Measurements from ENCODE around the gene RP2. TPM values are rescaled to one million over a fixed set of nuclear protein-coding genes. Genes with fewer than 3 reads are reported as not detected.

RP2 gene
- total RNA-seq, result 1 to 10 TPM; 5.0 to 5.5 TPM

DNA sequence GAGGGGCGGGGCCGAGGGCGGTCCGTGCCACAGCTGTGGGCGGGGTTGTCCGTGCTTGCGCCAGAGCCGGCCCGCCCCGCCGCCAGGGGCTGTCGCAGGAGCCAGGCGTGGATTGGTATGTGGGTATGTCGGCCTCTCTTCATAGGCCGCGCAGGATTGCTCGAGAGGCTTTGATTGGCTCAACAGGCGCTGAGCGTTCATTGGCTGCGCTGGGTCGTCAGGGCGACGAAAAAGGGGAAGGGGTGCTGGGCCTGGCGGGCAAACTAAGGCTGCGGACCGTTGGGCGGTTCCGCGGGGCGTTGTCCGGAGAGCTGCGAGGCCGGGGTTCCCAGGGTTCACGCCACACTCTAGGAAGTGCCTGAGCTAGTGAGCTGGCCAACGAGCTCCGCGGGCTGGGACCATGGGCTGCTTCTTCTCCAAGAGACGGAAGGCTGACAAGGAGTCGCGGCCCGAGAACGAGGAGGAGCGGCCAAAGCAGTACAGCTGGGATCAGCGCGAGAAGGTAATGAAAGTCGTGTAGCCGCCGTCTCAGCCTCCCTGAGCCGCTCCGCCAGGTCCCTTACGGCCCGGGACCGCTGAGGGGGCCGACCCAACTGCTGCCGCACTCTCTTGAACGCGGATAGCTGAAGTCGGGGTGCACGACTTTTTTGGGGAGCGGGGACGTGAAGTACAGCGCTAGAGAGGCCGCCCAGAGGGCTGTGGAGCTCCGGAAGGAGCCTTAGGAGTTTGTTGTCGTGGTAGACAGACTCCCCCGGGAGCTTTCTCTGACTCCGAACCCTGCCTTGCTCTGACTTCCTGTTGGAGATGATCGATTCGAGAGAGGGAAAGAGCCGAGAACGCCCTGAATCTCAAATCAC, at the start of gene RP2:
Gene RP2 (plus strand): TSS at position 343 of the 857 bp plus-strand sequence. CDS start 58 bp downstream, at position 401.
- Mint-ChIP-seq H3K27ac (peak within 1 kb of the TSS; percentile 92), H3K36me3 (no peaks in the 10 kb centered on the region), H3K27me3 (no peaks in the 10 kb centered on the region), H3K4me3 (peak within 1 kb of the TSS; percentile 97), H3K4me1 (ENCODE audit: low read depth) (peaks cover 15% of the 10 kb centered on the region), H3K9me3 (no peaks in the 10 kb centered on the region)
- ChIA-PET CTCF (interaction anchor here (0.5 to 1.0 kb wide), 3 partner anchors 121 to 1563 kb away, joined by 3 read pairs; no protein-coding TSS in a partner anchor), POLR2A (interaction anchor here (1.4 kb wide), 1 partner anchor 79 kb away, joined by 4 read pairs; no protein-coding TSS in a partner anchor)
- DNase-seq, result peak; percentile 90
- intact Hi-C loops (cut with micrococcal nuclease), result loop anchor here (2.0 to 5.0 kb wide), 3 partner anchors 78 to 308 kb away; partner anchors contain the start of genes NDUFB11, RBM10 and SLC9A7

DNA sequence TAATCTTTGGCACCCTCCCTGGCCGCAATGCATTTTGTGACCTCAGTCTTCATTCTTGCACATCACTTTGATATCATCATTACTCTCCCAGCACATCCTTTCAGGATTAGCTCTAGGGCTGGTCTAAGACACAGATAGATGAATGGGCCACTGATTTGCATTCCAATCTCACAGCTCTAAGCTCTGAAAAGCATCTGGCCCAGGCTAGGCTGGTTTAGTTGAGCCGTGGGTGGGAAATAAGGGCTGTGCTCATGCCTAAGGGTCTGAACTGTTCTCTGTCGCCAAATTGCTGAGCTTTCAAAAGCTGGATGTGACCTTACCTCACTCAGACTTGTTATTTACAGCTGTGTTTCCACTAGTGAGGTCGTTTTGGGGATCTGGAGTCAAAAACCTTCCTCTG, 47.9 kb upstream of the RP2 start:
- ChIA-PET CTCF (no interaction called here), POLR2A (no interaction called here)
- no peak for DNase-seq
- no peaks in the 10 kb centered on the region for H3K27me3 Mint-ChIP-seq
- no peak overlapping the region for H3K27ac Mint-ChIP-seq
- intact Hi-C loops (cut with micrococcal nuclease), result no loop called here
- no peaks in the 10 kb centered on the region for H3K9me3 Mint-ChIP-seq
- no peaks in the 10 kb centered on the region for H3K36me3 Mint-ChIP-seq
- peaks cover 19% of the 10 kb centered on the region for H3K4me1 Mint-ChIP-seq (ENCODE audit: low read depth)
- no peak overlapping the region for H3K4me3 Mint-ChIP-seq

DNA sequence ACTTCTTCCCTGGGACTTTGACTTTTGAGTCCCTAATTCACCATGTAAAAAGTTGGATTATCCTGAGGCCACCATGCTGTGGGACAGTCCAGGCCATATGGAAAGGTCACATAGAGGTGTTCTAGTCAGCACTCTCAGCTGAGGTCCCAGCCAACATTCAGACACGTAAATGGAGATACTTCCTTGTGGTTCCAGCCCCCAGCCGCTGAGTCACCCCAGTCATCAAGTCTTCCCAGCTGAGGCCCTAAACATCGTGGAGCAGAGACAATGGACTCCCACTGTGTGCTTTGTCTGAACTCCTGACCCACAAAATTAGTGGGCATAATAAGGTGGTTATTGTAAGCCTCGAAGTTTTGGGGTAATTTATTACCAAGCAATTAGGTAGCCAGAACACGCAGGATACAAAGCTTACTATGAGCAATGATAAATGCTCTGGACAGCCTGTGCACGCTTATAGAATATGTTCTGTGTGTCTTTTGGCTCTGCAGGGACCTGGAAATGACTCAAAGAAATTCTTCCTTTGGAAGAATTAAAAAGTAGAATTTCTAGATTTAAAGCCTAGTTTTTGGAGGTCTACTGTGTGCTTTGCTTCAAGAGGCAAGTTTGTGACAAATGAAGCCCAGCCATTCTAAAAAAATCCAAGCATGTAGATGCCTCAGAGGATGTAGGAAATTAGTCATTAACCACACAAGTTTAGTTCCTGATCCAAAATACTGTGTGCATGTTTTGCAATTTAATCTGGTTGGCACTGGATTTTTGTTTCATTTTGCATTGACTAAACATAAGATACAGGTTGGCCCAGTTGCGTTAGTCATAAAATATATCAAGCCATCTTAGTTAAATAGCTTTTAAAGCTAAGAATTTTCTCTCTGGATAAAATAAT, 44.7 kb upstream of the RP2 start:
- ChIA-PET CTCF (interaction anchor here (1.0 to 2.3 kb wide), 2 partner anchors 32 to 33 kb away, joined by 4 to 6 read pairs; partner anchors contain the start of gene SLC9A7), POLR2A (no interaction called here)
- no peaks in the 10 kb centered on the region for H3K27me3 Mint-ChIP-seq
- H3K4me1 Mint-ChIP-seq (ENCODE audit: low read depth), result peaks cover 19% of the 10 kb centered on the region
- no peaks in the 10 kb centered on the region for H3K36me3 Mint-ChIP-seq
- peak; percentile 35 for DNase-seq
- no peak overlapping the region for H3K27ac Mint-ChIP-seq
- H3K9me3 Mint-ChIP-seq, result no peaks in the 10 kb centered on the region
- H3K4me3 Mint-ChIP-seq, result no peak overlapping the region
- intact Hi-C loops (cut with micrococcal nuclease), result loop anchor here (1.0 to 10.0 kb wide), 3 partner anchors 33 to 220 kb away; partner anchors contain the start of genes CHST7 and SLC9A7

DNA sequence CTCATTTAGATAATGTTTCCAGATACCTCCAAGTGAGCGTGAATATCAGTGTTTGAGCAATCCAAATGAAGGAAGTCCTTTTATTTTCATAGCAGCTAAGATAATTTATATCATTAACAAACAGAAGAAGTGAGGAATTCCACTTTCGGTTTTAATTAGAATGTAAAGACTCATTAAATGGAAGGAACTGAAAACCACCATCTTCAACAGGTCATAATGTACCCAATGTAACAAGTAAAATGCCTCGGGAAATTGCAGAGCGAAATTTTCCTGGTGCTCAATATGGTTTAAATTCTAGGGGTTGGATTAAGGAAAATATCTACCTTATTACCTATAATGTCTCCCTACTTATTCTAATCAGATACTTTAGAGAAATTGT, 44.0 kb upstream of the RP2 start:
- Mint-ChIP-seq H3K4me1 (ENCODE audit: low read depth) (peaks cover 19% of the 10 kb centered on the region), H3K27ac (no peak overlapping the region), H3K36me3 (no peaks in the 10 kb centered on the region), H3K27me3 (no peaks in the 10 kb centered on the region), H3K4me3 (no peak overlapping the region), H3K9me3 (no peaks in the 10 kb centered on the region)
- DNase-seq, result no peak
- intact Hi-C loops (cut with micrococcal nuclease), result loop anchor here (1.0 to 10.0 kb wide), 3 partner anchors 33 to 220 kb away; partner anchors contain the start of genes CHST7 and SLC9A7
- ChIA-PET CTCF (interaction anchor here (1.0 to 2.3 kb wide), 2 partner anchors 32 to 34 kb away, joined by 4 to 6 read pairs; partner anchors contain the start of gene SLC9A7), POLR2A (no interaction called here)

DNA sequence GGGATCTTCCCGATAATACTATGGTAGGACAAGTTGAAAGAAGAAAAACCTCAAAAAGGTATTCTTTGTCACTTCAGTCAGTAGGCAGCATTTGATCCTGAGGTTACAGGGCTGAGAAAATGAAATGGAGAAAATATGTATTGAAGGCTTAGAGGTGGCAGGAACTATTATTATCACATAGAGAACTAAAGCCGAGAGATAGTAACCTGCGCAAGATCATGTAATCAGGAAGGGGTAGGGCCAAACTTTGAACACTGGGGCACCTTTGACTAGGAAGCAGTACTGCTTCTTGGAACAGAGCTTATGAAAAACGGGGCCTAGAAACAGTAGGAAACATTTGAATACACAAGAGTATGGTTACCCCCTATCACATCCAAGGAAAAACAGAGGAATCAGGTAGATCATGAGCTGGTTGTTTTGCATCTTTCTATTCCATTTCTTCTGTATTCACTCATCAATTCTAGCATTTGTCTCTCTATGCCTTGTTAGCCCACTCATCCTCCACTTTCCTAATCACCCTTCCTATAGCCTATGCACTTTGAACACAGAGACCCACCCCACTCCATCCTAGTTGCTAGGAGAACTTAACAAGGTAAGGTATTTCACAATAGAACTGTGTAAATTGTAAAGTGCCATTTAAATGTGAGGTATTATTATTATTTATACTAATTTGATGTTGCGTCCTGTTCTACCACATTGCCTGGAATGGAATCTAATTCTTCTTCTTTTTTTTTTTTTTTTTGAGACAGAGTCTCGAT, 43.3 kb upstream of the RP2 start:
- intact Hi-C loops (cut with micrococcal nuclease), result loop anchor here (5.0 to 10.0 kb wide), 2 partner anchors 79 to 221 kb away; partner anchors contain the start of gene CHST7
- Mint-ChIP-seq H3K4me1 (ENCODE audit: low read depth) (peaks cover 19% of the 10 kb centered on the region), H3K27ac (no peak overlapping the region), H3K36me3 (no peaks in the 10 kb centered on the region), H3K9me3 (no peaks in the 10 kb centered on the region), H3K4me3 (no peak overlapping the region), H3K27me3 (no peaks in the 10 kb centered on the region)
- CTCF ChIA-PET, result no interaction called here
- no peak for DNase-seq
- POLR2A ChIA-PET, result no interaction called here

DNA sequence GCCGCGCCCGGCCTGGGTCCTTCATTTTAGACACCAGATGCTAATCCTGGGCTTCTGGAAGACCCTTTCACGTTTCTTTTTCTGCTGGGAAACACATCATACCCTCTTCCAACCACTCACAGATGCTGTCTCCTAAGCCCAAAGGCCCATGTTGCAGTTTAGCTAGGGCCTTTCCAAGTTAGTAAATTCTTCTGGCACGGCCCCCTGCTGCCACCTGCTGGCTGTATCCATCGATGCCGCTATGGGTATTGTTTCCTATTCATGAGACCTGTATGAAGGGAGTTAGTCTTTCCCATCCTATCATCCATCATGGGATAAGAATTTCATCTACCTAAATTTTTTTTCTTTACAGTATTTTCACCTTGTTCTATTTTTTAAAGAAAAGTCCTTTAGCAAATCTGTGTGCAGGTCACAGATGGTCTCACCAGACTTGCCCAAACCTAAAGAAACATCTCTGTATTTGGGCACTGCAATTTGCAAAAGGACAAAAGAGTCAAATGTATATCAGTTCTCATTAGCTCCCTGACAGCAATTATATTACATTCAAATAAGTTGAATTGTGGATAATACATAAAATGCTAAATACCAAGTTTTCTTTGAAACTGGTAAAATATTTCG, 40.2 kb upstream of the RP2 start:
- CTCF ChIA-PET, result interaction anchor here (0.6 to 4.6 kb wide), 16 partner anchors 12 to 388 kb away, joined by 3 to 32 read pairs (median 4); partner anchors contain the start of gene SLC9A7
- Mint-ChIP-seq H3K4me1 (ENCODE audit: low read depth) (peaks cover 19% of the 10 kb centered on the region), H3K9me3 (no peaks in the 10 kb centered on the region), H3K4me3 (no peak overlapping the region), H3K27me3 (no peaks in the 10 kb centered on the region), H3K27ac (no peak overlapping the region), H3K36me3 (no peaks in the 10 kb centered on the region)
- intact Hi-C loops (cut with micrococcal nuclease), result loop anchor here (1.0 to 10.0 kb wide), 2 partner anchors 37 to 82 kb away; partner anchors contain the start of gene SLC9A7
- DNase-seq, result peak; percentile 84
- POLR2A ChIA-PET, result no interaction called here

DNA sequence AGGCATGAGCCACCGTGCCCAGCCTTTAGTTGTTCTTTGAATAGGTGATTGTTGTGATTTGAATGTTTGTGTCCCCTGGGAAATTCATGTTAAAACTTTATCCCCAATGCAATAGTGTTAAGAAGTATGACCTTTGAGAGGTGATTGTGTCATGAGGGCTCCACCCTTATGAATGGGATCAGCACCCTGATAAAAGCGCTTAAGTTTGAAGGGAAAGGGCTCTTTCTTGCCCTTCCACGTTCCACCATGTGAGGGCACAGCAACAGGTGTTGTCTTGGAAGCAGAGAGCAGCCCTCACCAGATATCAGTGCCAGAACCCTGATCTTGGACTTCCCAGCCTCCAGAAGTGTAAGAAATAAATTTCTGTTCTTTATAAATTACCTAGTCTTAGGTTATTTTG, 33.7 kb upstream of the RP2 start:
- H3K27ac Mint-ChIP-seq, result no peak overlapping the region
- H3K9me3 Mint-ChIP-seq, result no peaks in the 10 kb centered on the region
- CTCF ChIA-PET, result no interaction called here
- no peaks in the 10 kb centered on the region for H3K27me3 Mint-ChIP-seq
- intact Hi-C loops (cut with micrococcal nuclease), result no loop called here
- H3K36me3 Mint-ChIP-seq, result no peaks in the 10 kb centered on the region
- no peak for DNase-seq
- POLR2A ChIA-PET, result no interaction called here
- no peaks in the 10 kb centered on the region for H3K4me1 Mint-ChIP-seq (ENCODE audit: low read depth)
- no peak overlapping the region for H3K4me3 Mint-ChIP-seq

DNA sequence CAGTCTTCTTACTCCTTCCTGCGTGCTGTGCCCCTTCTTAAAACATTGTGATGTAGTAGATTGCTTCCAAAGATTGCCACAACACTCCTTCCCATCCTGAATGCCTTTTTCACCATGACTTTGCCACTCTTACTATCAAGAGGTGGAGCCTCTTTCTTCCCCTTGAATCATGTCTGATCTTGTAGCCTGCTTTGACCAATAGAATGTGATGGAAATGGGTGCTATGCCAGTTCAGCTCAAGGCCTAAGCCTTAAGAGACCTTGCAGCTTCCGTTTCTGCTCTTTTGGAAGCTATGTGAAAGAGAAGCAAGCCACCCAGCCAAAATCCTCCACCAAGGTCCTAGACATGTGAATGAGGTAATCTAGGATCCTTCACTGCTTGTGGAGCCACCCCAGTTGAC, 31.6 kb upstream of the RP2 start:
- DNase-seq, result no peak
- Mint-ChIP-seq H3K36me3 (no peaks in the 10 kb centered on the region), H3K9me3 (no peaks in the 10 kb centered on the region), H3K27me3 (no peaks in the 10 kb centered on the region), H3K4me1 (ENCODE audit: low read depth) (no peaks in the 10 kb centered on the region), H3K27ac (no peak overlapping the region), H3K4me3 (no peak overlapping the region)
- ChIA-PET CTCF (no interaction called here), POLR2A (no interaction called here)
- intact Hi-C loops (cut with micrococcal nuclease), result no loop called here

DNA sequence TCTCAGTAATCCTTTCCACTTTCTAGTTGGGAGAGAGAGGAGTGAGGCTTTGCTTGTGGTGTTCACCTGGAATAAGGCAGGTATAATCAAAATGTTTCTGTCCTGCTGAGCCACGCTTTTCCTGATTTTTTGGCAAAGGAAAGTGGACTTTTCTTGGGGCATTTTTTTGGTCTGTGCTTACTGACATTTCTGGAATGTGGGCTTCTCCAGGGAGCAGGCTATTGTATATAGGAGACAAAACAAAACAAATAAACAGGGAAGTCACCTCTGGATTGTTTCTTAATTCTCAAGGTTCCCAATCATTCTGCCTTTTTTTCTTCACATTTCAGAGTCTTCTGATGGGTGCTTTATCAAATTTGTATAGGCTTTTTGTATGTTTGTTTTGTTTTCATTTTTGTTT, 25.7 kb upstream of the RP2 start:
- Mint-ChIP-seq H3K4me3 (no peak overlapping the region), H3K4me1 (ENCODE audit: low read depth) (no peaks in the 10 kb centered on the region), H3K36me3 (no peaks in the 10 kb centered on the region), H3K27me3 (no peaks in the 10 kb centered on the region), H3K27ac (no peak overlapping the region), H3K9me3 (no peaks in the 10 kb centered on the region)
- intact Hi-C loops (cut with micrococcal nuclease), result no loop called here
- ChIA-PET POLR2A (no interaction called here), CTCF (no interaction called here)
- DNase-seq, result no peak

DNA sequence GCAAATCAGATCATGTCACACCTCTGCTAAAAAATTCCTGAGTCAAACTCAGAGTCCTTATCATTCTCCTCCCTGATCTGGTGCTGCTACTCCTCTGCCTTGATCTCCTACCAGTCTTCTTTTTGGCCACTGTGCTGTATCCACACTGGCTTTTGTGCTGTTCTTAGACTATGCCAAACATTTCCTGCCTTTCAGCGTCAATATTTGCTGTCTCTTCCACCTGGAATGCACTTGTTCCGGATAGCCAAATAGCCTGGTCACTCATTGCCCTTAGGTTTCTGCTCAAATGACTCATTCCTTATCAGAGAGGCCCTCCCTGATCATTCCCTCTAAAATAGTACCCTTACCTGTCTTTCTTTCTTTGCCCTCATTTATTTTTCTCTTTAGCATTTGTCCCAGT, 24.4 kb upstream of the RP2 start:
- no peak overlapping the region for H3K27ac Mint-ChIP-seq
- no peak for DNase-seq
- H3K27me3 Mint-ChIP-seq, result no peaks in the 10 kb centered on the region
- H3K4me3 Mint-ChIP-seq, result no peak overlapping the region
- no peaks in the 10 kb centered on the region for H3K4me1 Mint-ChIP-seq (ENCODE audit: low read depth)
- CTCF ChIA-PET, result no interaction called here
- H3K9me3 Mint-ChIP-seq, result no peaks in the 10 kb centered on the region
- intact Hi-C loops (cut with micrococcal nuclease), result no loop called here
- no peaks in the 10 kb centered on the region for H3K36me3 Mint-ChIP-seq
- POLR2A ChIA-PET, result no interaction called here

DNA sequence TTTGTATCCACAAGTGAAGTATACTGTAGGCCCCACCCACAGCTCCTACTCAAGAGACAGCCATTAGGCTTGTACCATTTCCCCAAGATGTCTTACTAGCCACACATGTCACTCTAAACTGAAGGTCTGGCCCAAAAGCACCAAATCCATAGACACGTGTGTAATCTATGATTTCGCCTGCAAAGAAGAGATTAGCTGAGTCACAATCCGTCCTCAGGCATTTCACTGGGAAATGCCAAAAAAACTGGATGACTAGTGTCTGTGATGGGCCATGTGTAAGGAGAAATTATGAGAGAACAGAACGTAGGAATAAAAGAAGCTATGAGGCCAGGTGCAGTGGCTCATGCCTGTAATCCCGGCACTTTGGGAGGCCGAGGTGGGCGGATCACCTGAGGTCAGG, 21.9 kb upstream of the RP2 start:
- DNase-seq, result no peak
- Mint-ChIP-seq H3K27ac (no peak overlapping the region), H3K27me3 (no peaks in the 10 kb centered on the region), H3K36me3 (no peaks in the 10 kb centered on the region), H3K9me3 (no peaks in the 10 kb centered on the region), H3K4me3 (no peak overlapping the region), H3K4me1 (ENCODE audit: low read depth) (no peaks in the 10 kb centered on the region)
- POLR2A ChIA-PET, result no interaction called here
- intact Hi-C loops (cut with micrococcal nuclease), result no loop called here
- CTCF ChIA-PET, result no interaction called here
